DOHH2 (cell line): Measurements from ENCODE around the gene MYADML2.

Source experiments
- H3F3A ChIP-seq: fragments of 200-600 bp; sonication (generic), shearing (Covaris generic); 2 replicates; pipeline ENCODE4 v1.6.0; 2016; ENCODE audit warnings: antibody characterized with exemption, mild to moderate bottlenecking; ENCODE audit not compliant: control insufficient read depth, insufficient read depth
- H3K27ac ChIP-seq: fragments of 200-600 bp; sonication (generic); 2 replicates; pipeline ENCODE4 v1.5.1; 2014; ENCODE audit warnings: low read depth, mild to moderate bottlenecking, low read length, moderate library complexity
- H3K27me3 ChIP-seq: fragments of 200-600 bp; sonication (generic); 2 replicates; pipeline ENCODE4 v1.6.1; 2014; ENCODE audit warnings: mild to moderate bottlenecking, low read length, mixed read lengths; ENCODE audit not compliant: control insufficient read depth
- H3K36me3 ChIP-seq: fragments of 200-600 bp; sonication (generic); 2 replicates; pipeline ENCODE4 v1.6.1; 2014; ENCODE audit warnings: mild to moderate bottlenecking, low read length, moderate library complexity, mixed read lengths; ENCODE audit not compliant: control insufficient read depth
- H3K4me1 ChIP-seq: fragments of 200-600 bp; sonication (generic); 2 replicates; pipeline ENCODE4 v1.6.1; 2014; ENCODE audit warnings: mild to moderate bottlenecking, low read length, mixed read lengths; ENCODE audit not compliant: control insufficient read depth
- H3K4me2 ChIP-seq: fragments of 200-600 bp; sonication (generic); 2 replicates; pipeline ENCODE4 v1.6.0; 2014; ENCODE audit warnings: mild to moderate bottlenecking, low read length, moderate library complexity
- H3K4me3 ChIP-seq: fragments of 200-600 bp; sonication (generic); 2 replicates; pipeline ENCODE4 v1.5.1; 2014; ENCODE audit warnings: mild to moderate bottlenecking, low read length, mixed read lengths
- H3K79me2 ChIP-seq: fragments of 200-600 bp; sonication (generic); 2 replicates; pipeline ENCODE4 v1.6.1; 2014; ENCODE audit warnings: mild to moderate bottlenecking, low read length, mixed read lengths; ENCODE audit not compliant: control insufficient read depth
- H3K9me2 ChIP-seq: fragments of 200-600 bp; sonication (generic); replicated peaks from 2 replicates; pipeline ENCODE4 v1.6.1; 2014; ENCODE audit warnings: mild to moderate bottlenecking, low read length, mixed read lengths; ENCODE audit not compliant: control insufficient read depth
- H3K9me3 ChIP-seq: fragments of 200-600 bp; sonication (generic); 2 replicates; pipeline ENCODE4 v1.6.1; 2014; ENCODE audit warnings: antibody characterized with exemption, low read length, mixed read lengths; ENCODE audit not compliant: control insufficient read depth, insufficient read depth
- H4K20me1 ChIP-seq: fragments of 200-600 bp; sonication (generic); 2 replicates; pipeline ENCODE4 v1.6.0; 2014; ENCODE audit warnings: low read depth, mild to moderate bottlenecking, antibody characterized with exemption, low read length, moderate library complexity; ENCODE audit not compliant: control insufficient read depth, insufficient read depth
- CTCF ChIP-seq: fragments of 200-600 bp; sonication (generic); IDR thresholded peaks from one replicate; pipeline ENCODE4 v1.5.1; 2014; ENCODE audit warnings: antibody characterized with exemption, mild to moderate bottlenecking, low read depth, low read length; ENCODE audit not compliant: poor library complexity, severe bottlenecking
- EZH2phosphoT487 ChIP-seq: fragments of 200-600 bp; sonication (generic); IDR thresholded peaks from 2 replicates; pipeline ENCODE4 v1.6.1; 2017; ENCODE audit warnings: borderline replicate concordance, mild to moderate bottlenecking, antibody characterized with exemption, low read length, moderate library complexity, mixed read lengths

Gene MYADML2

GRCh38 chr17:81901167-81902022 is 45.6 kb downstream of the MYADML2 start:
- H3K4me1 ChIP-seq = no peaks in the 10 kb centered on the region; the same call in 1 of the 2 replicates
- no peak overlapping the region for H3K4me2 ChIP-seq

GRCh38 chr17:81900181-81900820 is 46.7 kb downstream of the MYADML2 start:
- Histone ChIP-seq H3K4me2 (no peak overlapping the region), H3K9me2 (no peaks in the 10 kb centered on the region), H3K9me3 (no peaks in the 10 kb centered on the region), H3K4me3 (no peak overlapping the region), H4K20me1 (peaks cover 4% of the 10 kb centered on the region; the same call in 1 of the 2 replicates), H3K79me2 (peaks cover 2% of the 10 kb centered on the region), H3F3A (no peaks in the 10 kb centered on the region), H3K4me1 (no peaks in the 10 kb centered on the region; the same call in 1 of the 2 replicates), H3K36me3 (peaks cover 49% of the 10 kb centered on the region), H3K27ac (no peak overlapping the region), H3K27me3 (peaks cover 2% of the 10 kb centered on the region)
- no peak for TF ChIP-seq CTCF
- no peak for TF ChIP-seq EZH2phosphoT487

More at GRCh38 chr17:81901167-81902022, 45.6 kb downstream of the MYADML2 start:
- peaks cover 4% of the 10 kb centered on the region; the same call in 1 of the 2 replicates for H4K20me1 ChIP-seq
- no peaks in the 10 kb centered on the region for H3K79me2 ChIP-seq
- peaks cover 2% of the 10 kb centered on the region for H3K27me3 ChIP-seq
- no peak overlapping the region for H3K27ac ChIP-seq
- peaks cover 45% of the 10 kb centered on the region for H3K36me3 ChIP-seq
- H3K9me2 ChIP-seq = no peaks in the 10 kb centered on the region
- no peaks in the 10 kb centered on the region for H3K9me3 ChIP-seq
- no peaks in the 10 kb centered on the region for H3F3A ChIP-seq
- TF ChIP-seq CTCF (no peak), EZH2phosphoT487 (no peak)
- H3K4me3 ChIP-seq = no peak overlapping the region

GRCh38 chr17:81899514-81900166 is 47.4 kb downstream of the MYADML2 start:
- H3F3A ChIP-seq = no peaks in the 10 kb centered on the region
- no peak overlapping the region for H3K4me2 ChIP-seq
- peaks cover 48% of the 10 kb centered on the region for H3K36me3 ChIP-seq
- H3K4me1 ChIP-seq = peaks cover under 1% of the 10 kb centered on the region
- no peaks in the 10 kb centered on the region for H3K9me2 ChIP-seq
- TF ChIP-seq EZH2phosphoT487 = no peak
- TF ChIP-seq CTCF = no peak
- peaks cover 2% of the 10 kb centered on the region for H3K27me3 ChIP-seq
- H3K4me3 ChIP-seq = no peak overlapping the region
- no peak overlapping the region for H3K27ac ChIP-seq
- peaks cover 6% of the 10 kb centered on the region for H3K79me2 ChIP-seq
- H4K20me1 ChIP-seq = peaks cover 4% of the 10 kb centered on the region; the same call in 1 of the 2 replicates
- no peaks in the 10 kb centered on the region for H3K9me3 ChIP-seq
